GM18508 (cell line): Measurements from ENCODE around the gene CPTP.

ENCODE experiments used
- ATAC-seq: cut with Tn5 transposase; IDR thresholded peaks from one replicate; pipeline ENCODE4 v1.9.1; 2021; ENCODE audit warnings: moderate number of reproducible peaks; ENCODE audit not compliant: insufficient read depth, unreplicated experiment

Gene CPTP

GRCh38 chr1:1324524-1325287 lies at the start of gene CPTP, which contains the start of gene INTS11:
Gene CPTP, plus strand, starts transcription at chr1:1324802. Its CDS starts 2,109 bp downstream, at chr1:1326911.
Gene INTS11, minus strand, starts transcription at chr1:1324660. Its CDS starts 52 bp downstream, at chr1:1324608.
- ATAC-seq = no peak

- ATAC-seq = no peak
Measured at GRCh38 chr1:1274931-1275431, 49.6 kb upstream of the CPTP start.

GRCh38 chr1:1275836-1276235 lies 48.8 kb upstream of the CPTP start:
- no peak for ATAC-seq

GRCh38 chr1:1278620-1279019 lies 46.0 kb upstream of the CPTP start:
- no peak for ATAC-seq

- ATAC-seq = no peak
Measured at GRCh38 chr1:1279028-1279427, 45.6 kb upstream of the CPTP start.

GRCh38 chr1:1280782-1281481 lies 43.7 kb upstream of the CPTP start:
- no peak for ATAC-seq

GRCh38 chr1:1281533-1282321 lies 42.9 kb upstream of the CPTP start:
- ATAC-seq = no peak

GRCh38 chr1:1282998-1283397 lies 41.6 kb upstream of the CPTP start:
- ATAC-seq = no peak

GRCh38 chr1:1283821-1284220 lies 40.8 kb upstream of the CPTP start:
- ATAC-seq = no peak

GRCh38 chr1:1284221-1285101 lies 40.1 kb upstream of the CPTP start:
- ATAC-seq = no peak

- no peak for ATAC-seq
Measured at GRCh38 chr1:1285102-1285571, 39.5 kb upstream of the CPTP start.

- ATAC-seq = no peak
Measured at GRCh38 chr1:1285611-1286311, 38.8 kb upstream of the CPTP start.

- no peak for ATAC-seq
Measured at GRCh38 chr1:1286313-1287261, 38.0 kb upstream of the CPTP start.

- no peak for ATAC-seq
Measured at GRCh38 chr1:1287288-1288110, 37.1 kb upstream of the CPTP start.

- no peak for ATAC-seq
Measured at GRCh38 chr1:1290238-1290731, 34.3 kb upstream of the CPTP start.

GRCh38 chr1:1291023-1291528 lies 33.5 kb upstream of the CPTP start:
- ATAC-seq = no peak
